GM21515 (cell line): ENCODE measurements around the gene CHST11.
"Not testable (repeated sequence)": the region's sequence is repeated elsewhere in the genome, so short reads cannot be mapped to it uniquely, and the experiment has no call there.

Experiments used
- ATAC-seq: cut with Tn5 transposase; IDR thresholded peaks from one replicate; pipeline ENCODE4 v1.9.1; 2021; ENCODE audit not compliant: unreplicated experiment

CHST11 gene

DNA sequence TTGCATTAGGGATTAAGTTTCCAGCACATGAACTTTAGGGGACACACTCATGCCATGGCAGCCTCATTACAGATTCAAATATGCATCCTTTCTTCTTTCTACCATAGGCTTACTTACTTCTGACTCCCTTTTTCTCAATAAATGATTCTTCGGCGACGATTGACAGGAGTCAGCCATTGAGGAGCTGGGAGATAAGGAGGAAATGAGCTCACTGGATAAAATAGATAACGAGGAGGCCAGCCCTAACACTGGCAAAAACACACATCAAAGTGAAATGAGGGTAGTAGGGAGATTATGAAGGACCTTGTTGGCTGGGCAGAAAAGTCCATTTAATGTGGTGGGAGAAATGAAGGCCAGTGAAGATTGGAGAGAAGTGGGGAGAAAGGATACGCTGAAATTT lies 329.1 kb downstream of the CHST11 start:
- ATAC-seq, result no peak

GRCh38 chr12:104786352-104786751 lies 329.6 kb downstream of the CHST11 start:
- ATAC-seq, result no peak

DNA sequence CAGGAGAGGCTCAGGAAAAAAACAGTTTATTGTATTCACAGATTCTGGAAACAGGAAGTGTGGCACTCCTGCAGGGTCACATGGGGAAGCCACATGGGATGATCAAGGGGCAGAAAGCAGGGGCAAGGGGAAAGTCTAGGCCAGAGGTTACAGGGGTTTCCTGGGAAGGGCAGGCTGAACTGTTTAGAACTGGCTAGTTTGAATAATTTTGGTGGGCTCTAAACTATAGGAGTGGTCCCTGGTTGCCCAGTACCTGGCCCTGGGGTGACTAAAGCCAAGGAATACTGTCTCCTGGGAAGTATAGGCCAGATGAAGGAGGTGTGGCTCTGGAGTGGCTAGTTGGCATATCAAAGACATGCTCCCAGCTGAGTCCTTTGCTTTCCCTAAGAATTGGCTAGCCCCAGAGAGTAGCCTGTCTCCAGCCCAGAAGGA lies 332.1 kb downstream of the CHST11 start:
- ATAC-seq, result no peak

GRCh38 chr12:104790296-104791125 lies 333.8 kb downstream of the CHST11 start:
- ATAC-seq, result no peak

GRCh38 chr12:104792570-104792969 lies 335.8 kb downstream of the CHST11 start:
- ATAC-seq, result no peak

- ATAC-seq, result no peak
Observed at GRCh38 chr12:104793285-104793684, 336.5 kb downstream of the CHST11 start.

- ATAC-seq, result no peak
Observed at GRCh38 chr12:104793968-104794367, 337.2 kb downstream of the CHST11 start.

DNA sequence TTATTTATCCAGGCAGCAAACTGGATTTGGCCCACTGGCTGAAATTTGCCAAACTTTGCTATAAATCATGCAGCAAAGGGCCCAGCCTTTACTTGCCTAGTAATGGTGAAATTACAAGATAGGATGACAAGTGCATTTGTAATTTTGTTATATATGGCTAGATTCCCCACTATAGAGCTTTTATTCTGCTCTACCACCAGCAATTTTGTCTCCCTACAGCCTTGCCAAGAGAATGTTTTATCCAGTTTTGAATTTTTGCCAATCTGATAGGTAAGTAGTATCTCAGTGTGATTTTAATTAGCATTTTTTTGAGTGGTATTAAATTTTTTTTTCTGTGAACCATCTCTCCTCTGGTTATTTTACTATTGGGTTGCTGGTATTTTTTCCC lies 339.7 kb downstream of the CHST11 start:
- ATAC-seq, result no peak

DNA sequence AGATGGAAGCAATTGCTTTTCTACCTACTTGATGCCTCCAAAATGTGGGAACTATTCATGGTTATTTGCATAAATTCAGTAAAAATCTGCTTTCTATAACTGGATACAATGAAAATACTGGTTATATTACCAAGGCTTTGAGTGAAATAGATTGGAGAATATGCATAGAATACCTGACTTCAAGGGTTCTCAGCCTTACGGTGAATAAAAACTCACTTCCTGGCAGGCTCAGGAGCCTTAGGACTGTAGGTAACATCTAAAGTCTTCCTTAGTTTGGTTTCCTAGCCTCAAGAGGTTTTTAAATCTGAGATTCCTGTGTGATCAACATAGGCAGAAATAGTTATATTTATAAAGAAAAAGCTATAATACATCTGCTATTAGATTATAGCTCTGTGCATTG lies 342.7 kb downstream of the CHST11 start:
- no peak for ATAC-seq

DNA sequence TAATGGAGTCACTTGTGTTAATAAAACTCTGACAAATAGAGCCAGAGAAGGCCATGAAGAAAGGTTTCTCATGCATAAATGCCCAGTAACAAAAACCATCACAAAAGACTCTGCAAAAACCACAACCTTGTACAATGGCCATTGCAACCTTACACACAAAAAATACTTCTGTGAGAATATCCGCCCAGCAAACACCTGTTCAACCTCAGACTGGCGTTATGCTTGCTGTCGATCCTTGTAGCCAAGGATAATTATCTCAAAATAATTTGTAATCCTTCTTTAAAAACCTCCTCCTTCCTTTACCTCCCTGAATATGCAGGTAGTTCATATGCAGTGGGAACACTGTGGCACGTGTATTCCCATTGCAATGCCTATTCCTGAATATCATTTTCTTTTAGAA lies 344.3 kb downstream of the CHST11 start:
- no peak for ATAC-seq

GRCh38 chr12:104801427-104801826 lies 344.7 kb downstream of the CHST11 start:
- ATAC-seq, result no peak

GRCh38 chr12:104802208-104802607 lies 345.5 kb downstream of the CHST11 start:
- no peak for ATAC-seq

- ATAC-seq, result no peak
Observed at GRCh38 chr12:104805186-104805585, 348.4 kb downstream of the CHST11 start.

DNA sequence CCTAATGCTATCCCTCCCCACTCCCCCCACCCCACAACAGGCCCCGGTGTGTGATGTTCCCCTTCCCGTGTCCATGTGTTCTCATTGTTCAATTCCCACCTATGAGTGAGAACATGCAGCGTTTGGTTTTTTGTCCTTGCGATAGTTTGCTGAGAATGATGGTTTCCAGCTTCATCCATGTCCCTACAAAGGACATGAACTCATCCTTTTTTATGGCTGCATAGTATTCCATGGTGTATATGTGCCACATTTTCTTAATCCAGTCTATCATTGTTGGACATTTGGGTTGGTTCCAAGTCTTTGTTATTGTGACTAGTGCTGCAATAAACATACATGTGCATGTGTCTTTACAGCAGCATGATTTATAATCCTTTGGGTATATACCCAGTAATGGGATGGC lies 349.4 kb downstream of the CHST11 start:
- ATAC-seq, result not testable (repeated sequence)

DNA sequence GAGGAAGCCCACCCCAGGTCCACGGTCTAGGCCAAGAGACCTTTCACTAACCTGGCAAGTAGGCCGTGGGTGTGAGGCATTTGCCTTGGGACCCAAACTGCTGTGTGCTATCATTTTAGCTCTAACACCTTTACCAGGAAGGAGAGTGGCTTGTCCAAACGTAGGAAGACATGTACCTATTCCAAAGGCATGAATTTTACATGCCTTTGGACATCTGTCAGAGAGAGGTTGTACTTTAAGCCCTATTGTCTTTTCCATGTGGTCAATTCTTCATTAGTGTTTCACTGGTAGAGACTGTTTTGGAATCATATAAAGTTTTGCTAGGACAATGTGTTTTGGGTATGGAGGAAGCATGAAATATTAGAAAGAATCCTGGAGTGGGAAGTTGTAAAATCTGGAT lies 352.5 kb downstream of the CHST11 start:
- no peak for ATAC-seq

GRCh38 chr12:104809706-104810385 lies 353.1 kb downstream of the CHST11 start:
- no peak for ATAC-seq
